PC-3 (cell line): ENCODE results near the gene TUBD1. TPM values are rescaled to one million over a fixed set of nuclear protein-coding genes. Genes with fewer than 3 reads are reported as not detected.

Source experiments
- ATAC-seq: fragments of 200-7000 bp; cut with Tn5 transposase; 2 replicates; pipeline ENCODE4 v1.9.1; 2020; ENCODE audit warnings: mild to moderate bottlenecking, moderate library complexity
- BruUV-seq: library from RNA; stranded (reverse); fragments of 400-500 nt; replicated peaks from 2 replicates; lab custom pipeline; 2021; lab: Mats Ljungman, UMichigan
- CTCF ChIA-PET: fragments of 300-600 bp; sonication (Branson Sonifier 250); formaldehyde crosslinking; loops from one replicate; lab custom pipeline; 2022; ENCODE audit warnings: antibody characterized with exemption; lab: Charles Lee
- POLR2A ChIA-PET: fragments of 300-600 bp; sonication (Branson Sonifier 250); formaldehyde crosslinking; loops from one replicate; lab custom pipeline; 2022; ENCODE audit warnings: antibody characterized with exemption; ENCODE audit not compliant: unreplicated experiment; lab: Charles Lee
- DNase-seq: peaks from one replicate; pipeline ENCODE4 v3.0.0-alpha.2; 2015
- H2AFZ ChIP-seq: fragments of 300-600 bp; sonication (generic); 2 replicates; pipeline ENCODE4 v1.6.0; 2016; ENCODE audit warnings: antibody characterized with exemption, low read length
- H3F3A ChIP-seq: fragments of 300-600 bp; sonication (generic); one replicate; pipeline ENCODE4 v1.6.0; 2017; ENCODE audit warnings: antibody characterized with exemption, low read length, control low read depth, mild to moderate bottlenecking; ENCODE audit not compliant: unreplicated experiment
- H3K27ac ChIP-seq: fragments of 300-600 bp; sonication (generic); 2 replicates; pipeline ENCODE4 v1.5.1; 2016; ENCODE audit warnings: mild to moderate bottlenecking, low read length
- H3K27me3 ChIP-seq: fragments of 300-600 bp; sonication (generic); 2 replicates; pipeline ENCODE4 v1.6.1; 2016; ENCODE audit warnings: low read length, mixed read lengths
- H3K36me3 ChIP-seq: fragments of 300-600 bp; sonication (generic); 2 replicates; pipeline ENCODE4 v1.6.1; 2016; ENCODE audit warnings: low read depth, mixed run types, low read length, mixed read lengths
- H3K4me1 ChIP-seq: fragments of 300-600 bp; sonication (generic); 2 replicates; pipeline ENCODE4 v1.5.1; 2016; ENCODE audit warnings: low read length; ENCODE audit not compliant: insufficient read depth
- H3K4me2 ChIP-seq: fragments of 300-600 bp; sonication (generic); 2 replicates; pipeline ENCODE4 v1.6.0; 2016; ENCODE audit warnings: low read length
- H3K4me3 ChIP-seq: fragments of 300-600 bp; sonication (generic); 2 replicates; pipeline ENCODE4 v1.5.1; 2016; ENCODE audit warnings: mild to moderate bottlenecking, low read length, mixed read lengths
- H3K79me2 ChIP-seq: fragments of 300-600 bp; sonication (generic); 2 replicates; pipeline ENCODE4 v1.6.1; 2017; ENCODE audit warnings: low read length, mixed read lengths
- H3K9ac ChIP-seq: fragments of 300-600 bp; sonication (generic); 2 replicates; pipeline ENCODE4 v1.6.0; 2016; ENCODE audit warnings: mild to moderate bottlenecking, low read length
- H3K9me2 ChIP-seq: fragments of 300-600 bp; sonication (generic); replicated peaks from 2 replicates; pipeline ENCODE4 v1.6.1; 2016; ENCODE audit warnings: mixed run types, low read length, mixed read lengths
- H3K9me3 ChIP-seq: fragments of 300-600 bp; sonication (generic); 2 replicates; pipeline ENCODE4 v1.6.1; 2016; ENCODE audit warnings: low read length, mixed read lengths
- H4K20me1 ChIP-seq: fragments of 300-600 bp; sonication (generic); 2 replicates; pipeline ENCODE4 v1.6.1; 2016; ENCODE audit warnings: low read length, mixed read lengths
- CTCF ChIP-seq: fragments of 300-600 bp; sonication (generic); conservative IDR thresholded peaks from 2 replicates; pipeline ENCODE4 v1.5.1; 2017; ENCODE audit warnings: antibody characterized with exemption, low read depth, mild to moderate bottlenecking, low read length
- EZH2 ChIP-seq: fragments of 300-600 bp; sonication (generic); IDR thresholded peaks from one replicate; pipeline ENCODE4 v1.6.1; 2017; ENCODE audit warnings: antibody characterized with exemption, mild to moderate bottlenecking, low read length; ENCODE audit not compliant: unreplicated experiment
- EZH2phosphoT487 ChIP-seq: fragments of 300-600 bp; sonication (generic); IDR thresholded peaks from 2 replicates; pipeline ENCODE4 v1.6.1; 2018; ENCODE audit warnings: mild to moderate bottlenecking, antibody characterized with exemption, low read length, borderline replicate concordance
- intact Hi-C: fragments of 100-400 bp; cut with micrococcal nuclease; formaldehyde crosslinking; loops from 2 replicates; pipeline ENCODE4 v1.9.0; 2023
- total RNA-seq: library from RNA; depleted of rRNA; stranded (reverse); fragments of >200 nt; gene quantifications from 2 replicates; pipeline ENCODE4 v1.2.3, GENCODE V29; 2014

The TUBD1 gene
- total RNA-seq, 1 experiment from 2014 or later, result 8.2 TPM

- peak overlapping the region; percentile 54; the same call in 1 of the 2 replicates for H3K4me3 ChIP-seq
- no peaks in the 10 kb centered on the region for H3K9me3 ChIP-seq
- peaks cover under 1% of the 10 kb centered on the region for H3K79me2 ChIP-seq
- H3F3A ChIP-seq, result peaks cover 19% of the 10 kb centered on the region
- H3K36me3 ChIP-seq, result no peaks in the 10 kb centered on the region
- H3K27ac ChIP-seq, result peak overlapping the region; percentile 95
- no TSS peak for BruUV-seq
- no peak overlapping the region for H2AFZ ChIP-seq
- ChIA-PET CTCF (interaction anchor here (4.4 kb wide), 1 partner anchor 13 kb away, joined by 48 read pairs; no protein-coding TSS in a partner anchor), POLR2A (interaction anchor here (0.5 to 0.6 kb wide), 3 partner anchors 9 to 61 kb away, joined by 5 to 10 read pairs (median 6); no protein-coding TSS in a partner anchor)
- H3K9ac ChIP-seq, result peak overlapping the region; percentile 98
- TF ChIP-seq EZH2, result no peak
- no peak for TF ChIP-seq EZH2phosphoT487
- TF ChIP-seq CTCF, result no peak
- no peaks in the 10 kb centered on the region for H3K9me2 ChIP-seq
- H3K4me2 ChIP-seq, result peak overlapping the region; percentile 79
- peaks cover 50% of the 10 kb centered on the region for H3K4me1 ChIP-seq
- peak; percentile 32 for ATAC-seq
- intact Hi-C loops, result no loop called here
- H3K27me3 ChIP-seq, result no peaks in the 10 kb centered on the region
- H4K20me1 ChIP-seq, result no peaks in the 10 kb centered on the region
- peak; percentile 99 for DNase-seq
Measured at GRCh38 chr17:59846394-59847165, 46.2 kb downstream of the TUBD1 start.

GRCh38 chr17:59845595-59846393 lies 46.9 kb downstream of the TUBD1 start:
- H3K9me2 ChIP-seq, result no peaks in the 10 kb centered on the region
- TF ChIP-seq EZH2 (no peak), EZH2phosphoT487 (no peak)
- ATAC-seq, result peak; percentile 44
- ChIA-PET CTCF (interaction anchor here (0.6 to 4.4 kb wide), 4 partner anchors 8 to 329 kb away, joined by 3 to 48 read pairs (median 4); no protein-coding TSS in a partner anchor), POLR2A (interaction anchor here (0.6 to 1.0 kb wide), 5 partner anchors 8 to 63 kb away, joined by 3 to 21 read pairs (median 6); no protein-coding TSS in a partner anchor)
- no peaks in the 10 kb centered on the region for H3K9me3 ChIP-seq
- peaks cover 8% of the 10 kb centered on the region for H3K79me2 ChIP-seq
- H3K9ac ChIP-seq, result peak overlapping the region; percentile 98
- intact Hi-C loops, result loop anchor here (1.0 kb wide), 2 partner anchors 8 to 92 kb away; no protein-coding TSS in a partner anchor
- peak; percentile 99 for DNase-seq
- H3K27me3 ChIP-seq, result no peaks in the 10 kb centered on the region
- H3K36me3 ChIP-seq, result peaks cover 5% of the 10 kb centered on the region
- TSS peak; percentile 56 for BruUV-seq
- peak overlapping the region; percentile 95 for H3K27ac ChIP-seq
- H3K4me3 ChIP-seq, result peak overlapping the region; percentile 54
- H3K4me1 ChIP-seq, result peaks cover 54% of the 10 kb centered on the region
- H3K4me2 ChIP-seq, result peak overlapping the region; percentile 79
- H3F3A ChIP-seq, result peaks cover 24% of the 10 kb centered on the region
- H2AFZ ChIP-seq, result no peak overlapping the region
- H4K20me1 ChIP-seq, result peaks cover 5% of the 10 kb centered on the region
